Mammary epithelial cell (primary cell): Measurements from ENCODE around the gene STK16.
"Not testable (repeated sequence)": the region's sequence is repeated elsewhere in the genome, so short reads cannot be mapped to it uniquely, and the experiment has no call there.

Experiments
- EZH2 ChIP-seq: IDR thresholded peaks from 2 replicates; pipeline ENCODE4 v1.6.1; 2012; ENCODE audit warnings: low read length, inconsistent platforms, borderline replicate concordance
- TF ChIP-seq, protein P1 (sequence below), 2 donors: IDR thresholded peaks in 1 of 2; conservative IDR thresholded peaks in 1 of 2; 2 replicates each; pipeline ENCODE4 v1.5.1; 2011 to 2012; ENCODE audit warnings: inconsistent platforms in 2 of 2, low read length in 2 of 2, mild to moderate bottlenecking in 2 of 2, control low read depth in 1 of 2, low read depth in 1 of 2; ENCODE audit not compliant: insufficient read depth in 1 of 2; ENCODE audit errors: extremely low read depth in 1 of 2

DNA sequence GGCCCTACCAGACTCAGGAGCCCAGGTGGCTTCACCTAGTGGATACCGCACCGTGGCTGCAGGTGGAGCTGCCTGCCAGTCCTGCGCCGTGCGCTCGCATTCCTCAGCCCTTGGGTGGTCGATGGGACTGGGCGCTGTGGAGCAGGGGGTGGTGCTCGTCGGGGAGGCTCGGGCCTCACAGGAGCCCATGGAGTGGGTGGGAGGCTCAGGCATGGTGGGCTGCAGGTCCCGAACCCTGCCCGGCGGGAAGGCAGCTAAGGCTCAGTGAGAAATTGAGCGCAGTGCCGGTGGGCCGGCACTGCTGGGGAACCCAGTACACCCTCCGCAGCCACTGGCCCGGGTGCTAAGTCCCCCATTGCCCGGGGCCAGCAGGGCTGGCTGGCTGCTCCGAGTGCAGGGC lies 43.9 kb upstream of the STK16 start:
- not testable (repeated sequence) for TF ChIP-seq EZH2
- TF ChIP-seq, protein P1, sequence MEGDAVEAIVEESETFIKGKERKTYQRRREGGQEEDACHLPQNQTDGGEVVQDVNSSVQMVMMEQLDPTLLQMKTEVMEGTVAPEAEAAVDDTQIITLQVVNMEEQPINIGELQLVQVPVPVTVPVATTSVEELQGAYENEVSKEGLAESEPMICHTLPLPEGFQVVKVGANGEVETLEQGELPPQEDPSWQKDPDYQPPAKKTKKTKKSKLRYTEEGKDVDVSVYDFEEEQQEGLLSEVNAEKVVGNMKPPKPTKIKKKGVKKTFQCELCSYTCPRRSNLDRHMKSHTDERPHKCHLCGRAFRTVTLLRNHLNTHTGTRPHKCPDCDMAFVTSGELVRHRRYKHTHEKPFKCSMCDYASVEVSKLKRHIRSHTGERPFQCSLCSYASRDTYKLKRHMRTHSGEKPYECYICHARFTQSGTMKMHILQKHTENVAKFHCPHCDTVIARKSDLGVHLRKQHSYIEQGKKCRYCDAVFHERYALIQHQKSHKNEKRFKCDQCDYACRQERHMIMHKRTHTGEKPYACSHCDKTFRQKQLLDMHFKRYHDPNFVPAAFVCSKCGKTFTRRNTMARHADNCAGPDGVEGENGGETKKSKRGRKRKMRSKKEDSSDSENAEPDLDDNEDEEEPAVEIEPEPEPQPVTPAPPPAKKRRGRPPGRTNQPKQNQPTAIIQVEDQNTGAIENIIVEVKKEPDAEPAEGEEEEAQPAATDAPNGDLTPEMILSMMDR (conservative IDR thresholded peaks at IDR 0.05 in 1 of 2, IDR thresholded peaks at IDR 0.05 in 1 of 2; ENCODE audit: extremely low read depth in 1 of 2, insufficient read depth in 1 of 2, low read depth in 1 of 2, low read length in 2 of 2), result not testable (repeated sequence)
